Activated naive CD4-positive, alpha-beta T cell treated with anti-CD3 and anti-CD28 coated beads, Interleukin-2, amount 10 ng/mL, durations not matched to agents 7 days and 5 days (primary cell): ENCODE data around the gene ARHGAP32.
A peak's percentile ranks its signal among the peaks of the same experiment; 100 is the strongest.
"Not testable (repeated sequence)": the region's sequence is repeated elsewhere in the genome, so short reads cannot be mapped to it uniquely, and the experiment has no call there.

Source experiments
- CTCF ChIA-PET: fragments of 350-600 bp; sonication (Branson Sonifier 250); formaldehyde crosslinking; loops from one replicate; lab custom pipeline; 2021; ENCODE audit warnings: antibody characterized with exemption; lab: Charles Lee
- DNase-seq: peaks from one replicate; pipeline ENCODE4 v3.0.0-alpha.2; 2020
- H3K27ac Mint-ChIP-seq: one replicate; pipeline ENCODE4 v1.8.0; 2021; ENCODE audit warnings: mild to moderate bottlenecking, moderate library complexity, mixed read lengths
- H3K27me3 Mint-ChIP-seq: one replicate; pipeline ENCODE4 v1.8.0; 2021; ENCODE audit warnings: mild to moderate bottlenecking, mixed read lengths
- H3K36me3 Mint-ChIP-seq: one replicate; pipeline ENCODE4 v1.8.0; 2021; ENCODE audit warnings: mixed read lengths
- H3K4me1 Mint-ChIP-seq: one replicate; pipeline ENCODE4 v1.8.0; 2021; ENCODE audit warnings: mixed read lengths
- H3K4me3 Mint-ChIP-seq: one replicate; pipeline ENCODE4 v1.8.0; 2021; ENCODE audit warnings: mild to moderate bottlenecking, moderate library complexity, mixed read lengths
- H3K9me3 Mint-ChIP-seq: one replicate; pipeline ENCODE4 v1.8.0; 2021; ENCODE audit warnings: mixed read lengths

ARHGAP32 gene

GRCh38 chr11:129163714-129164164 is 28.4 kb downstream of the ARHGAP32 start:
- no peak overlapping the region for H3K27ac Mint-ChIP-seq
- CTCF ChIA-PET: no interaction called here

GRCh38 chr11:129157080-129157479 is 35.0 kb downstream of the ARHGAP32 start:
- H3K9me3 Mint-ChIP-seq, H3K4me3 Mint-ChIP-seq, H3K4me1 Mint-ChIP-seq, H3K27ac Mint-ChIP-seq, DNase-seq, CTCF ChIA-PET, H3K36me3 Mint-ChIP-seq, H3K27me3 Mint-ChIP-seq: not testable (repeated sequence)

More at GRCh38 chr11:129163714-129164164, 28.4 kb downstream of the ARHGAP32 start:
- Mint-ChIP-seq H3K36me3 (no peaks in the 10 kb centered on the region), H3K9me3 (no peaks in the 10 kb centered on the region), H3K27me3 (no peaks in the 10 kb centered on the region), H3K4me3 (no peak overlapping the region), H3K4me1 (no peaks in the 10 kb centered on the region)
- DNase-seq: no peak

- no peaks in the 10 kb centered on the region for H3K4me1 Mint-ChIP-seq
- no peaks in the 10 kb centered on the region for H3K36me3 Mint-ChIP-seq
- H3K27ac Mint-ChIP-seq: no peak overlapping the region
- no peak for DNase-seq
- no peaks in the 10 kb centered on the region for H3K27me3 Mint-ChIP-seq
- CTCF ChIA-PET: no interaction called here
- peaks cover 7% of the 10 kb centered on the region for H3K9me3 Mint-ChIP-seq
- H3K4me3 Mint-ChIP-seq: no peak overlapping the region
Observed at GRCh38 chr11:129155745-129156144, 36.4 kb downstream of the ARHGAP32 start.

- Mint-ChIP-seq H3K36me3 (no peaks in the 10 kb centered on the region), H3K4me3 (no peak overlapping the region), H3K9me3 (peaks cover 13% of the 10 kb centered on the region), H3K4me1 (no peaks in the 10 kb centered on the region), H3K27ac (no peak overlapping the region), H3K27me3 (no peaks in the 10 kb centered on the region)
- CTCF ChIA-PET: no interaction called here
- DNase-seq: no peak
Observed at GRCh38 chr11:129148487-129148886, 43.6 kb downstream of the ARHGAP32 start.

GRCh38 chr11:129146191-129146590 is 45.9 kb downstream of the ARHGAP32 start:
- peaks cover 9% of the 10 kb centered on the region for H3K9me3 Mint-ChIP-seq
- no peaks in the 10 kb centered on the region for H3K27me3 Mint-ChIP-seq
- no peak overlapping the region for H3K27ac Mint-ChIP-seq
- no peaks in the 10 kb centered on the region for H3K4me1 Mint-ChIP-seq
- H3K4me3 Mint-ChIP-seq: no peak overlapping the region
- CTCF ChIA-PET: no interaction called here
- no peak for DNase-seq
- no peaks in the 10 kb centered on the region for H3K36me3 Mint-ChIP-seq

GRCh38 chr11:129145276-129145675 is 46.8 kb downstream of the ARHGAP32 start:
- Mint-ChIP-seq H3K9me3 (peaks cover 3% of the 10 kb centered on the region), H3K4me3 (no peak overlapping the region), H3K27ac (no peak overlapping the region), H3K4me1 (no peaks in the 10 kb centered on the region), H3K36me3 (no peaks in the 10 kb centered on the region), H3K27me3 (no peaks in the 10 kb centered on the region)
- no peak for DNase-seq
- CTCF ChIA-PET: no interaction called here

- Mint-ChIP-seq H3K27ac (no peak overlapping the region), H3K27me3 (no peaks in the 10 kb centered on the region), H3K36me3 (no peaks in the 10 kb centered on the region), H3K4me1 (no peaks in the 10 kb centered on the region), H3K9me3 (no peaks in the 10 kb centered on the region), H3K4me3 (no peak overlapping the region)
- no peak for DNase-seq
- CTCF ChIA-PET: no interaction called here
Observed at GRCh38 chr11:129144256-129144655, 47.9 kb downstream of the ARHGAP32 start.

GRCh38 chr11:129143335-129143734 is 48.8 kb downstream of the ARHGAP32 start:
- H3K27me3 Mint-ChIP-seq: no peaks in the 10 kb centered on the region
- H3K4me3 Mint-ChIP-seq: no peak overlapping the region
- no peak overlapping the region for H3K27ac Mint-ChIP-seq
- no peaks in the 10 kb centered on the region for H3K4me1 Mint-ChIP-seq
- DNase-seq: no peak
- no peaks in the 10 kb centered on the region for H3K36me3 Mint-ChIP-seq
- CTCF ChIA-PET: no interaction called here
- no peaks in the 10 kb centered on the region for H3K9me3 Mint-ChIP-seq

- Mint-ChIP-seq H3K36me3 (no peaks in the 10 kb centered on the region), H3K4me1 (no peaks in the 10 kb centered on the region), H3K27me3 (no peaks in the 10 kb centered on the region), H3K4me3 (no peak overlapping the region), H3K27ac (no peak overlapping the region), H3K9me3 (no peaks in the 10 kb centered on the region)
- no peak for DNase-seq
- CTCF ChIA-PET: no interaction called here
Observed at GRCh38 chr11:129141748-129142523, 50.2 kb downstream of the ARHGAP32 start.

- Mint-ChIP-seq H3K9me3 (no peaks in the 10 kb centered on the region), H3K27me3 (no peaks in the 10 kb centered on the region), H3K36me3 (no peaks in the 10 kb centered on the region), H3K4me1 (no peaks in the 10 kb centered on the region), H3K27ac (no peak overlapping the region), H3K4me3 (no peak overlapping the region)
- CTCF ChIA-PET: no interaction called here
- DNase-seq: no peak
Observed at GRCh38 chr11:129131316-129131715, 60.8 kb downstream of the ARHGAP32 start.

GRCh38 chr11:129128881-129129620 is 63.1 kb downstream of the ARHGAP32 start:
- CTCF ChIA-PET, H3K4me3 Mint-ChIP-seq, H3K9me3 Mint-ChIP-seq, H3K27me3 Mint-ChIP-seq, H3K4me1 Mint-ChIP-seq, DNase-seq, H3K36me3 Mint-ChIP-seq, H3K27ac Mint-ChIP-seq: not testable (repeated sequence)

GRCh38 chr11:129119036-129119435 is 73.1 kb downstream of the ARHGAP32 start:
- CTCF ChIA-PET: interaction anchor here (1.1 to 2.6 kb wide), 5 partner anchors 213 to 632 kb away, joined by 4 to 43 read pairs (median 4); no protein-coding TSS in a partner anchor
- peaks cover 2% of the 10 kb centered on the region for H3K4me1 Mint-ChIP-seq
- H3K4me3 Mint-ChIP-seq: no peak overlapping the region

GRCh38 chr11:129117595-129118350 is 74.4 kb downstream of the ARHGAP32 start:
- Mint-ChIP-seq H3K27me3 (no peaks in the 10 kb centered on the region), H3K36me3 (no peaks in the 10 kb centered on the region), H3K4me1 (peaks cover 2% of the 10 kb centered on the region), H3K27ac (no peak overlapping the region), H3K4me3 (no peak overlapping the region), H3K9me3 (no peaks in the 10 kb centered on the region)
- peak; percentile 64 for DNase-seq
- CTCF ChIA-PET: interaction anchor here (0.6 to 2.6 kb wide), 9 partner anchors 15 to 633 kb away, joined by 3 to 43 read pairs (median 4); no protein-coding TSS in a partner anchor

More at GRCh38 chr11:129119036-129119435, 73.1 kb downstream of the ARHGAP32 start:
- H3K9me3 Mint-ChIP-seq: no peaks in the 10 kb centered on the region
- no peak overlapping the region for H3K27ac Mint-ChIP-seq
- no peaks in the 10 kb centered on the region for H3K36me3 Mint-ChIP-seq
- H3K27me3 Mint-ChIP-seq: no peaks in the 10 kb centered on the region
- DNase-seq: no peak
